HepG2 (cell line): ENCODE results near the gene ANTXR1.

ENCODE experiments used
- MTA3 ChIP-seq: sonication (generic); formaldehyde crosslinking; IDR thresholded peaks from 2 replicates; pipeline ENCODE4 v1.4.0; 2020; ENCODE audit warnings: missing genetic modification reagents
- NFRKB ChIP-seq: fragments of 450-650 bp; IDR thresholded peaks from 2 replicates; pipeline ENCODE4 v1.6.1; 2017
- POLR2AphosphoS5 ChIP-seq: IDR thresholded peaks from 2 replicates; pipeline ENCODE4 v1.6.1; 2012; ENCODE audit warnings: low read depth, low read length
- POLR2G ChIP-seq: fragments of 200-400 bp; formaldehyde crosslinking; IDR thresholded peaks from 2 replicates; pipeline ENCODE4 v1.6.1; 2018; ENCODE audit warnings: mild to moderate bottlenecking, low read depth, low read length, moderate library complexity
- RFX5 ChIP-seq: IDR thresholded peaks from 2 replicates; pipeline ENCODE4 v1.6.1; 2011; ENCODE audit warnings: low read depth, low read length, improper control_type of control experiment
- ZNF816 ChIP-seq: sonication (generic); formaldehyde crosslinking; IDR thresholded peaks from 2 replicates; pipeline ENCODE4 v1.8.0; 2022; ENCODE audit warnings: missing genetic modification reagents, mild to moderate bottlenecking, borderline replicate concordance
- TF ChIP-seq, protein P1 (sequence below): sonication (generic); formaldehyde crosslinking; IDR thresholded peaks from 2 replicates; pipeline ENCODE4 v1.8.1; 2022; ENCODE audit warnings: low read depth, mild to moderate bottlenecking, missing genetic modification reagents
- TF ChIP-seq, protein P2 (sequence below): sonication (generic); formaldehyde crosslinking; IDR thresholded peaks from 2 replicates; pipeline ENCODE4 v1.4.0; 2020; ENCODE audit warnings: low read depth, missing genetic modification reagents
- TF ChIP-seq, protein P3 (sequence below): sonication (generic); formaldehyde crosslinking; IDR thresholded peaks from 2 replicates; pipeline ENCODE4 v1.5.0; 2020; ENCODE audit warnings: mild to moderate bottlenecking, missing genetic modification reagents, moderate library complexity

DNA sequence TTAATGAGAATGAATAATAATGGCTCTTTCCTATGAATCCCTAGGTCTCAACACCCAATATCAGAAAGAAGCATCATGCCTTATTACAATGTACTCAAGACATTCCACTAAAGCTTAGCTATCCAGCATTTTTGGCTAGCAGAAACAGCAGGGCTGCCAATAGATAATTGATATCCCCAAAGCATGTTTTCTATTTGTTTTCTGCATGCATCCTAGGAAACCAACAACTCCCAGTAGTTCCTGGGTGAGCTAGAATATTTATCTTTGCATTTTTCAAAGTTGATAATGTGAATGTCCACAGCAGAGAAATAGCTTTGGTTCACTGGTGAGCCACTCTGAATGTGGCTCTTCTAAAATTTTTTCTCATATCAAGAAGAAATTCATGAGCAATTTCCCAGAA is 5.8 kb upstream of the ANTXR1 start:
- TF ChIP-seq NFRKB (no peak), ZNF816 (no peak), MTA3 (CRISPR knock-in tag) (no peak), POLR2G (no peak), POLR2AphosphoS5 (no peak), RFX5 (no peak)
- TF ChIP-seq, protein P1, sequence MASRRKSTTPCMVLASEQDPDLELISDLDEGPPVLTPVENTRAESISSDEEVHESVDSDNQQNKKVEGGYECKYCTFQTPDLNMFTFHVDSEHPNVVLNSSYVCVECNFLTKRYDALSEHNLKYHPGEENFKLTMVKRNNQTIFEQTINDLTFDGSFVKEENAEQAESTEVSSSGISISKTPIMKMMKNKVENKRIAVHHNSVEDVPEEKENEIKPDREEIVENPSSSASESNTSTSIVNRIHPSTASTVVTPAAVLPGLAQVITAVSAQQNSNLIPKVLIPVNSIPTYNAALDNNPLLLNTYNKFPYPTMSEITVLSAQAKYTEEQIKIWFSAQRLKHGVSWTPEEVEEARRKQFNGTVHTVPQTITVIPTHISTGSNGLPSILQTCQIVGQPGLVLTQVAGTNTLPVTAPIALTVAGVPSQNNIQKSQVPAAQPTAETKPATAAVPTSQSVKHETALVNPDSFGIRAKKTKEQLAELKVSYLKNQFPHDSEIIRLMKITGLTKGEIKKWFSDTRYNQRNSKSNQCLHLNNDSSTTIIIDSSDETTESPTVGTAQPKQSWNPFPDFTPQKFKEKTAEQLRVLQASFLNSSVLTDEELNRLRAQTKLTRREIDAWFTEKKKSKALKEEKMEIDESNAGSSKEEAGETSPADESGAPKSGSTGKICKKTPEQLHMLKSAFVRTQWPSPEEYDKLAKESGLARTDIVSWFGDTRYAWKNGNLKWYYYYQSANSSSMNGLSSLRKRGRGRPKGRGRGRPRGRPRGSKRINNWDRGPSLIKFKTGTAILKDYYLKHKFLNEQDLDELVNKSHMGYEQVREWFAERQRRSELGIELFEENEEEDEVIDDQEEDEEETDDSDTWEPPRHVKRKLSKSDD (CRISPR knock-in tag): no peak
- TF ChIP-seq, protein P2, sequence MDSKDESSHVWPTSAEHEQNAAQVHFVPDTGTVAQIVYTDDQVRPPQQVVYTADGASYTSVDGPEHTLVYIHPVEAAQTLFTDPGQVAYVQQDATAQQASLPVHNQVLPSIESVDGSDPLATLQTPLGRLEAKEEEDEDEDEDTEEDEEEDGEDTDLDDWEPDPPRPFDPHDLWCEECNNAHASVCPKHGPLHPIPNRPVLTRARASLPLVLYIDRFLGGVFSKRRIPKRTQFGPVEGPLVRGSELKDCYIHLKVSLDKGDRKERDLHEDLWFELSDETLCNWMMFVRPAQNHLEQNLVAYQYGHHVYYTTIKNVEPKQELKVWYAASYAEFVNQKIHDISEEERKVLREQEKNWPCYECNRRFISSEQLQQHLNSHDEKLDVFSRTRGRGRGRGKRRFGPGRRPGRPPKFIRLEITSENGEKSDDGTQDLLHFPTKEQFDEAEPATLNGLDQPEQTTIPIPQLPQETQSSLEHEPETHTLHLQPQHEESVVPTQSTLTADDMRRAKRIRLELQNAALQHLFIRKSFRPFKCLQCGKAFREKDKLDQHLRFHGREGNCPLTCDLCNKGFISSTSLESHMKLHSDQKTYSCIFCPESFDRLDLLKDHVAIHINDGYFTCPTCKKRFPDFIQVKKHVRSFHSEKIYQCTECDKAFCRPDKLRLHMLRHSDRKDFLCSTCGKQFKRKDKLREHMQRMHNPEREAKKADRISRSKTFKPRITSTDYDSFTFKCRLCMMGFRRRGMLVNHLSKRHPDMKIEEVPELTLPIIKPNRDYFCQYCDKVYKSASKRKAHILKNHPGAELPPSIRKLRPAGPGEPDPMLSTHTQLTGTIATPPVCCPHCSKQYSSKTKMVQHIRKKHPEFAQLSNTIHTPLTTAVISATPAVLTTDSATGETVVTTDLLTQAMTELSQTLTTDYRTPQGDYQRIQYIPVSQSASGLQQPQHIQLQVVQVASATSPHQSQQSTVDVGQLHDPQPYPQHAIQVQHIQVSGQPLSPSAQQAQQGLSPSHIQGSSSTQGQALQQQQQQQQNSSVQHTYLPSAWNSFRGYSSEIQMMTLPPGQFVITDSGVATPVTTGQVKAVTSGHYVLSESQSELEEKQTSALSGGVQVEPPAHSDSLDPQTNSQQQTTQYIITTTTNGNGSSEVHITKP (CRISPR knock-in tag): no peak
- TF ChIP-seq, protein P3, sequence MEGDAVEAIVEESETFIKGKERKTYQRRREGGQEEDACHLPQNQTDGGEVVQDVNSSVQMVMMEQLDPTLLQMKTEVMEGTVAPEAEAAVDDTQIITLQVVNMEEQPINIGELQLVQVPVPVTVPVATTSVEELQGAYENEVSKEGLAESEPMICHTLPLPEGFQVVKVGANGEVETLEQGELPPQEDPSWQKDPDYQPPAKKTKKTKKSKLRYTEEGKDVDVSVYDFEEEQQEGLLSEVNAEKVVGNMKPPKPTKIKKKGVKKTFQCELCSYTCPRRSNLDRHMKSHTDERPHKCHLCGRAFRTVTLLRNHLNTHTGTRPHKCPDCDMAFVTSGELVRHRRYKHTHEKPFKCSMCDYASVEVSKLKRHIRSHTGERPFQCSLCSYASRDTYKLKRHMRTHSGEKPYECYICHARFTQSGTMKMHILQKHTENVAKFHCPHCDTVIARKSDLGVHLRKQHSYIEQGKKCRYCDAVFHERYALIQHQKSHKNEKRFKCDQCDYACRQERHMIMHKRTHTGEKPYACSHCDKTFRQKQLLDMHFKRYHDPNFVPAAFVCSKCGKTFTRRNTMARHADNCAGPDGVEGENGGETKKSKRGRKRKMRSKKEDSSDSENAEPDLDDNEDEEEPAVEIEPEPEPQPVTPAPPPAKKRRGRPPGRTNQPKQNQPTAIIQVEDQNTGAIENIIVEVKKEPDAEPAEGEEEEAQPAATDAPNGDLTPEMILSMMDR (CRISPR knock-in tag): no peak
